Measurements from ENCODE around the gene NDUFA13.

Gene NDUFA13

DNA sequence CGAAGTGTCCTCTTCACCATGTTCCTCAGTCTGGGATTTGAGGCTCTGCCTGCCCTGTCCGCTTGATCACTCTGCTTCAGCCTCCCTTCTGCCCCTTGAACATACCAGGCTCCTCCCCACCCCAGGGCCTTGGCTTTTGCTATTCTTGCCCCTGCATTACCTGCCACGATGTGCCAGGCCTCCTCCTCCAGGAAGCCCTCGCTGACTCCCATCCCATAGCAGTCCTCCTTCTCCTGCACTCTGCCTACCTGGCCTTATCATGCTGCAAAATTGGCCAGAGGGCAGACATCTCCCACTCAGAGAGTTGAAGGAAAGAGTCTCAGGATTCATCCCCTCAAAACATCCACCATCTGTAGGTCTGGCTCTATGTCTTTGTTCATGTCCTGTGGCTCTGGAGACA, 14.9 kb downstream of the NDUFA13 start:
- H2AFZ ChIP-seq (ENCODE audit: low read length) = no peak overlapping the region
- H3K9ac ChIP-seq (ENCODE audit: low read length) = no peak overlapping the region
- H3K4me3 ChIP-seq (ENCODE audit: low read length) = no peak overlapping the region
- H3F3A ChIP-seq (ENCODE audit: insufficient read depth, low read length) = no peaks in the 10 kb centered on the region
- TF ChIP-seq EZH2phosphoT487 (IDR thresholded peaks at IDR 0.05; ENCODE audit: low read length) (no peak), EZH2 (optimal IDR thresholded peaks at IDR 0.05; ENCODE audit: low read depth, low read length) (no peak)
- TF ChIP-seq, protein P1, sequence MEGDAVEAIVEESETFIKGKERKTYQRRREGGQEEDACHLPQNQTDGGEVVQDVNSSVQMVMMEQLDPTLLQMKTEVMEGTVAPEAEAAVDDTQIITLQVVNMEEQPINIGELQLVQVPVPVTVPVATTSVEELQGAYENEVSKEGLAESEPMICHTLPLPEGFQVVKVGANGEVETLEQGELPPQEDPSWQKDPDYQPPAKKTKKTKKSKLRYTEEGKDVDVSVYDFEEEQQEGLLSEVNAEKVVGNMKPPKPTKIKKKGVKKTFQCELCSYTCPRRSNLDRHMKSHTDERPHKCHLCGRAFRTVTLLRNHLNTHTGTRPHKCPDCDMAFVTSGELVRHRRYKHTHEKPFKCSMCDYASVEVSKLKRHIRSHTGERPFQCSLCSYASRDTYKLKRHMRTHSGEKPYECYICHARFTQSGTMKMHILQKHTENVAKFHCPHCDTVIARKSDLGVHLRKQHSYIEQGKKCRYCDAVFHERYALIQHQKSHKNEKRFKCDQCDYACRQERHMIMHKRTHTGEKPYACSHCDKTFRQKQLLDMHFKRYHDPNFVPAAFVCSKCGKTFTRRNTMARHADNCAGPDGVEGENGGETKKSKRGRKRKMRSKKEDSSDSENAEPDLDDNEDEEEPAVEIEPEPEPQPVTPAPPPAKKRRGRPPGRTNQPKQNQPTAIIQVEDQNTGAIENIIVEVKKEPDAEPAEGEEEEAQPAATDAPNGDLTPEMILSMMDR (IDR thresholded peaks at IDR 0.05; ENCODE audit: low read length) = no peak
- no peaks in the 10 kb centered on the region for H3K79me2 ChIP-seq (ENCODE audit: low read length)
- H3K4me2 ChIP-seq (ENCODE audit: low read depth, low read length) = no peak overlapping the region
- no peak overlapping the region for H3K27ac ChIP-seq (ENCODE audit: low read length)
- no peaks in the 10 kb centered on the region for H3K36me3 ChIP-seq (replicated peaks; ENCODE audit: insufficient read depth, low read length)
- H3K27me3 ChIP-seq (replicated peaks; ENCODE audit: insufficient read depth, low read length) = no peaks in the 10 kb centered on the region
- no peaks in the 10 kb centered on the region for H3K9me3 ChIP-seq (replicated peaks; ENCODE audit: insufficient read depth, low read length)
- H4K20me1 ChIP-seq (ENCODE audit: insufficient read depth, low read length) = no peaks in the 10 kb centered on the region
- no peak for DNase-seq
- H3K4me1 ChIP-seq (ENCODE audit: low read length) = no peaks in the 10 kb centered on the region
- no peaks in the 10 kb centered on the region for H3K9me2 ChIP-seq (replicated peaks; ENCODE audit: insufficient read depth, low read length)

DNA sequence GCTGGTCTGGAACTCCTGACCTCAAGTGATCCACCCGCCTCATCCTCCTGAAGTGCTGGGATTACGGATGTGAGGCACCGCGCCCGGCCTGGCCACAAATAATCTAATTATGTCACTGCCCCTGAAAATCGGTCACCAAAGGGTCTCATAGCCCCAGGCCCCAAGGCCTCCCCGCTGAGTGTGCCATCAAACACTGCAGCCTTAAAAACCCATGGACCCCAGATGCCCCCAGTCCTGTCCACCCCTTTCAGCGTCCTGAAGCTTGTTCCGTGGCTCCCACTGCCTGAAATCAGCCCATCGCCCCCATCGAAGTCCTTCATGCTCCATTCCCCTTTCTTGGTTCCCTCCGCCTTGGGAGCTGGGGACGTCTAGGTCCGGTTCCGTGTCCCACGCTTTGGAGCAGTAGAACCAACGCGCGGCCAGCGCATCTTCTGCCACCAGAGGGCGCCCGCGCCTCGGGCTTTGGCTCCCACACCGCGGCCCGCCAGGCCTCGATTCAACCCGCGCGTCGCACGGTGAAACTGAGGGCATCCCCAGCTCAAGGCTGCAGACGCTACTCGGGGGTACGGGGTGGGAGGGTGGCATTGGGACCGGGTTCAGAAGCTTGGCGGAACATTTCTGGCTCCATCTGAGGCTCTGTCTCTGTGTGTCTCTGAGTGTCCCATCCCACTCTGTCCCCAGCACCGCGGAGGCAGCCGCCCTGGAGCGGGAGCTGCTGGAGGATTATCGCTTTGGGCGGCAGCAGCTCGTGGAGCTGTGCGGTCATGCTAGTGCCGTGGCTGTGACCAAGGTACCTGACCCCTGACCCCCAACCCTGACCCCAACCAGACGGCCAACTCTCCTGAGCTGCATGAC, 16.2 kb downstream of the NDUFA13 start:
- Histone ChIP-seq H3K79me2 (ENCODE audit: low read length) (no peaks in the 10 kb centered on the region), H3K27ac (ENCODE audit: low read length) (no peak overlapping the region), H3K4me2 (ENCODE audit: low read depth, low read length) (peak overlapping the region; percentile 26; the same call in 1 of the 2 replicates), H3K9me3 (replicated peaks; ENCODE audit: insufficient read depth, low read length) (no peaks in the 10 kb centered on the region), H3K9ac (ENCODE audit: low read length) (no peak overlapping the region), H3F3A (ENCODE audit: insufficient read depth, low read length) (no peaks in the 10 kb centered on the region), H3K4me1 (ENCODE audit: low read length) (no peaks in the 10 kb centered on the region), H3K9me2 (replicated peaks; ENCODE audit: insufficient read depth, low read length) (no peaks in the 10 kb centered on the region), H4K20me1 (ENCODE audit: insufficient read depth, low read length) (no peaks in the 10 kb centered on the region), H3K27me3 (replicated peaks; ENCODE audit: insufficient read depth, low read length) (no peaks in the 10 kb centered on the region), H3K4me3 (ENCODE audit: low read length) (no peak overlapping the region), H3K36me3 (replicated peaks; ENCODE audit: insufficient read depth, low read length) (no peaks in the 10 kb centered on the region), H2AFZ (ENCODE audit: low read length) (no peak overlapping the region)
- TF ChIP-seq, protein P1 (IDR thresholded peaks at IDR 0.05; ENCODE audit: low read length) = peak; percentile 98
- TF ChIP-seq EZH2phosphoT487 (IDR thresholded peaks at IDR 0.05; ENCODE audit: low read length) (no peak), EZH2 (optimal IDR thresholded peaks at IDR 0.05; ENCODE audit: low read depth, low read length) (no peak)
- DNase-seq = peak; percentile 66

DNA sequence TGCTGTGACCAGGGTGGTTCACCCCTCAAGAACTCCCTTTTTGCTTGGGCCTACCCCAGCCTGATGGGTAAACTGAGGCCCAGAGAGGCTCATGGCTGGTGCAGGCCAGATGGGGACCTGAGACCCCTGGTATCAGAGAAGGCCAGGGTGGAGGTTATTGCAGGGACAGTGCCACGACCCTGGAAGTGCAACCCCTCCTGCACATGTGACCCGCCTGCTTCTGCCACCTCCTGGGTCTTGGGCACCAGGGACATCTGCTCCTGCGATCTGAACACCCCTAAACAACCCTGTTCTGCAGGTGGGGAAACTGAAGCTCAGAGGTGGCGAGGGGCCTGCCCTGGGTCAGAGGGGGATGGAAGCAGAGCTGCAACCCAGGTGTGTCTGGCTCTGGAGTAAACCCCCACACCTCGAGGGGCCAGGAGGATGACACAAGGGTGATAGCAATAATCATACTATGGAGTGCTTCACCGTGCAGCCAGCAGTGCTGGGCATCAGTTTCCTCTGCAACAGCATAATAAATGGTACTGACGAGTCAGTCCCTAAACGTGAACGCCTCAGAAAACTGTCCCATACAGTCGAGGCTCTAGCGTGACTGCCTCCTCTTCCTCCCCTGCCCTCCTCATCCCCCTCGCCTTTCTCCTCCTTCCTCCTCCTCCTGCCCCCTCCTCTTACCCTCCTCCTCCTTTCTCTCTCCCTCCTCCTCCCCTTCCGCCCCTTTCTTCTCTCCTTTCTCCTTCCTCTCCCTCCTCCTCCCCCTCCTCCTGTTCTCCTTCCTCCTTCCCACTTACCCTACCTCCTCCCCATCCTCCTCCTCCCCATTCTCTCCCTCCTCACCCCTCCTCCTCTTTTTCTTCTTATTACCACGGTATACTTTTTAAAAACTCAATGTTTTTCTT, 17.0 kb downstream of the NDUFA13 start:
- no peaks in the 10 kb centered on the region for H3F3A ChIP-seq (ENCODE audit: insufficient read depth, low read length)
- H3K27me3 ChIP-seq (replicated peaks; ENCODE audit: insufficient read depth, low read length) = no peaks in the 10 kb centered on the region
- no peaks in the 10 kb centered on the region for H3K9me3 ChIP-seq (replicated peaks; ENCODE audit: insufficient read depth, low read length)
- H3K4me1 ChIP-seq (ENCODE audit: low read length) = no peaks in the 10 kb centered on the region
- H3K9ac ChIP-seq (ENCODE audit: low read length) = no peak overlapping the region
- H3K4me2 ChIP-seq (ENCODE audit: low read depth, low read length) = peak overlapping the region; percentile 26; the same call in 1 of the 2 replicates
- no peak overlapping the region for H2AFZ ChIP-seq (ENCODE audit: low read length)
- TF ChIP-seq, protein P1 (IDR thresholded peaks at IDR 0.05; ENCODE audit: low read length) = no peak
- TF ChIP-seq EZH2phosphoT487 (IDR thresholded peaks at IDR 0.05; ENCODE audit: low read length) = no peak
- no peak for TF ChIP-seq EZH2 (optimal IDR thresholded peaks at IDR 0.05; ENCODE audit: low read depth, low read length)
- H3K4me3 ChIP-seq (ENCODE audit: low read length) = no peak overlapping the region
- no peak for DNase-seq
- no peak overlapping the region for H3K27ac ChIP-seq (ENCODE audit: low read length)
- no peaks in the 10 kb centered on the region for H3K36me3 ChIP-seq (replicated peaks; ENCODE audit: insufficient read depth, low read length)
- no peaks in the 10 kb centered on the region for H3K9me2 ChIP-seq (replicated peaks; ENCODE audit: insufficient read depth, low read length)
- H4K20me1 ChIP-seq (ENCODE audit: insufficient read depth, low read length) = no peaks in the 10 kb centered on the region
- no peaks in the 10 kb centered on the region for H3K79me2 ChIP-seq (ENCODE audit: low read length)
